ENCODE results near the gene FANCG. TPM values are rescaled to one million over a fixed set of nuclear protein-coding genes. Genes with fewer than 3 reads are reported as not detected.

The FANCG gene
- total and polyA plus RNA-seq, 2 of the 8 experiments (the other 6 are each of a cell fraction or from before 2014, with no cell fraction given) = 66.6 to 87.1 TPM

- peaks cover 4 to 5% of the 10 kb centered on the region in 2 experiments for H4K20me1 ChIP-seq (replicated peaks in 1 of 2; ENCODE audit: control insufficient read depth in 1 of 2, insufficient read depth in 2 of 2, low read length in 2 of 2)
- H3K27me3 ChIP-seq (replicated peaks in 1 of 4; ENCODE audit: control insufficient read depth in 3 of 4, extremely low read depth in 1 of 4, insufficient read depth in 3 of 4, low read length in 3 of 4) = no peaks in the 10 kb centered on the region
- H3K4me3 ChIP-seq (ENCODE audit: extremely low read depth in 1 of 4, insufficient read depth in 2 of 4, low read depth in 3 of 4, low read length in 4 of 4) = peak overlapping the region in 1 of 4 experiments; percentile 38; a peak in 3 of 8 replicates
- no peak overlapping the region for H3K9ac ChIP-seq (replicated peaks in 1 of 4; ENCODE audit: extremely low read depth in 1 of 4, low read depth in 3 of 4, low read length in 3 of 4)
- no peak overlapping the region for H2BK20ac ChIP-seq (ENCODE audit: low read length)
- no peak overlapping the region for H4K91ac ChIP-seq (replicated peaks; ENCODE audit: insufficient read length, low read length)
- no peaks in the 10 kb centered on the region for H3K79me1 ChIP-seq (ENCODE audit: low read depth, low read length)
- peak overlapping the region; percentile 64; the same call in 1 of the 2 replicates for H2BK12ac ChIP-seq (ENCODE audit: low read depth, low read length)
- ChIA-PET CTCF (ENCODE audit: partially characterized antibody) (interaction anchor here (1.0 to 1.8 kb wide), 3 partner anchors 9 to 364 kb away, joined by 3 to 5 read pairs (median 4); no protein-coding TSS in a partner anchor), POLR2A (ENCODE audit: partially characterized antibody) (interaction anchor here (0.8 to 10.3 kb wide), 4 partner anchors 12 to 123 kb away, joined by 3 to 151 read pairs (median 10); partner anchors contain the start of genes DNAJB5, FANCG, PIGO and STOML2)
- H3K23me2 ChIP-seq (ENCODE audit: low read depth, low read length) = peaks cover 23% of the 10 kb centered on the region
- H4K5ac ChIP-seq (ENCODE audit: insufficient read length, low read depth, low read length) = no peak overlapping the region
- no peak overlapping the region for H2BK15ac ChIP-seq (ENCODE audit: low read length)
- H3K4ac ChIP-seq (replicated peaks; ENCODE audit: insufficient read length, low read depth, low read length) = no peak overlapping the region
- no peak overlapping the region for H2AK5ac ChIP-seq (ENCODE audit: low read depth, low read length)
- H3K79me2 ChIP-seq (ENCODE audit: control insufficient read depth in 1 of 2, insufficient read depth in 2 of 2, low read length in 2 of 2) = no peaks in the 10 kb centered on the region; a peak in 1 of 4 replicates
- no peak overlapping the region for H3K14ac ChIP-seq (ENCODE audit: insufficient read length)
- peaks cover 4 to 25% (median 11%) of the 10 kb centered on the region in 4 experiments; a peak in 6 of 7 replicates for H3K4me1 ChIP-seq (replicated peaks in 1 of 4; ENCODE audit: control insufficient read depth in 3 of 4, insufficient read depth in 4 of 4, low read length in 3 of 4)
- no peak for FAIRE-seq
- H3K36me3 ChIP-seq (ENCODE audit: control insufficient read depth in 2 of 4, insufficient read depth in 4 of 4, low read length in 3 of 4) = peaks cover 0 to 2% (median 0%) of the 10 kb centered on the region in 4 experiments; a peak in 1 of 8 replicates
- no peak overlapping the region for H3K27ac ChIP-seq (ENCODE audit: low read depth, low read length)
- TF ChIP-seq YY1 (IDR thresholded peaks at IDR 0.05; ENCODE audit: low read depth, low read length) = no peak
- H2BK5ac ChIP-seq (ENCODE audit: low read depth, low read length) = no peak overlapping the region
- H2BK120ac ChIP-seq (replicated peaks; ENCODE audit: low read depth, low read length) = no peak overlapping the region
- H2AFZ ChIP-seq (ENCODE audit: low read length) = no peak overlapping the region
- no peak overlapping the region for H4K8ac ChIP-seq (ENCODE audit: extremely low read depth, insufficient read depth, low read length)
- no peak overlapping the region for H3K18ac ChIP-seq (ENCODE audit: extremely low read depth, low read length)
- no peak for DNase-seq (ENCODE audit: low read depth in 1 of 2, low spot score in 2 of 2)
- 97% methylated on average over 3 of the region's 3 CpGs; no CpG with 5 or more reads in 1 of the 2 experiments for WGBS, 2 experiments (ENCODE audit: extremely low coverage in 1 of 2, insufficient coverage in 1 of 2, insufficient read length in 1 of 2, insufficient replicate concordance in 2 of 2, low coverage in 1 of 2, low lambda C conversion rate in 2 of 2, missing lambda C conversion rate in 1 of 2)
- H3K56ac ChIP-seq (replicated peaks; ENCODE audit: insufficient read length, low read depth, low read length) = no peak overlapping the region
- H3K9me3 ChIP-seq (ENCODE audit: insufficient read depth in 2 of 2, low read depth in 1 of 2, low read length in 1 of 2) = no peaks in the 10 kb centered on the region
- peak overlapping the region in 1 of 2 experiments; percentile 64; a peak in 1 of 4 replicates for H3K4me2 ChIP-seq (ENCODE audit: insufficient read depth in 1 of 2, low read depth in 2 of 2, low read length in 2 of 2)
- no peak overlapping the region for H3K23ac ChIP-seq (ENCODE audit: insufficient read length)
Observed at GRCh38 chr9:35112257-35113020, 32.7 kb upstream of the FANCG start.

Measured in H1 (cell line).